ENCODE data around the gene FLOT1. TPM values are rescaled to one million over a fixed set of nuclear protein-coding genes. Genes with fewer than 3 reads are reported as not detected.
A peak's percentile ranks its signal among the peaks of the same experiment; 100 is the strongest.

FLOT1 gene
- total RNA-seq, 4 donors from 2014 or later = 115 to 214 (median 166) TPM

DNA sequence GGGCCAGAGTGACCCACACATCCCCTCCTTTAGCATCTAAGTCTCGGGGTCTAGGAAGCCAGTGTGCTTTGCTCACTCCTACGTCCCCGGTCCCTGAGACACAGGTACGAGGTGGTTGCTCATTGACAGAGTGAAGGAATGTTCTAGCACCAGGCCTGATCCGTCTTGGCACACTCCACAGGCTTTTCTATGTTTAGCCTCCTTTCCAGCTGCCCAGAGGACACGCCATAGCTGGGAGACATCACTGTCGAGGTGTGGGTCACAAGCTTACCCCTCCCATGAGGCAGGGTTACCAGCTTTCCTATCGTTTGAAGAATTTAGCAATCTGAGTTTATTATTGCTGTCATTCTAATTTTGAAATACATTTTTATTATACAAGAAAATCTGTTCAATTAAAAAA, 32.2 kb upstream of the FLOT1 start:
- Histone ChIP-seq H3K36me3 (no peaks in the 10 kb centered on the region), H3K4me3 (no peak overlapping the region), H3K27ac (replicated peaks in 1 of 4) (peak overlapping the region in 2 of 4 donors; percentile 7 to 24), H3K4me1 (peaks cover 15 to 22% (median 19%) of the 10 kb centered on the region in 4 donors), H3K9me3 (no peaks in the 10 kb centered on the region), H3K27me3 (no peaks in the 10 kb centered on the region)
- 70% methylated on average over 8 of the region's 8 CpGs for WGBS
- TF ChIP-seq EP300 (IDR thresholded peaks at IDR 0.05) (no peak), POLR2AphosphoS5 (IDR thresholded peaks at IDR 0.05) (peak in 1 of 2 donors; percentile 52), POLR2A (IDR thresholded peaks at IDR 0.05; ENCODE audit: low read depth) (no peak)
- TF ChIP-seq, protein P1, sequence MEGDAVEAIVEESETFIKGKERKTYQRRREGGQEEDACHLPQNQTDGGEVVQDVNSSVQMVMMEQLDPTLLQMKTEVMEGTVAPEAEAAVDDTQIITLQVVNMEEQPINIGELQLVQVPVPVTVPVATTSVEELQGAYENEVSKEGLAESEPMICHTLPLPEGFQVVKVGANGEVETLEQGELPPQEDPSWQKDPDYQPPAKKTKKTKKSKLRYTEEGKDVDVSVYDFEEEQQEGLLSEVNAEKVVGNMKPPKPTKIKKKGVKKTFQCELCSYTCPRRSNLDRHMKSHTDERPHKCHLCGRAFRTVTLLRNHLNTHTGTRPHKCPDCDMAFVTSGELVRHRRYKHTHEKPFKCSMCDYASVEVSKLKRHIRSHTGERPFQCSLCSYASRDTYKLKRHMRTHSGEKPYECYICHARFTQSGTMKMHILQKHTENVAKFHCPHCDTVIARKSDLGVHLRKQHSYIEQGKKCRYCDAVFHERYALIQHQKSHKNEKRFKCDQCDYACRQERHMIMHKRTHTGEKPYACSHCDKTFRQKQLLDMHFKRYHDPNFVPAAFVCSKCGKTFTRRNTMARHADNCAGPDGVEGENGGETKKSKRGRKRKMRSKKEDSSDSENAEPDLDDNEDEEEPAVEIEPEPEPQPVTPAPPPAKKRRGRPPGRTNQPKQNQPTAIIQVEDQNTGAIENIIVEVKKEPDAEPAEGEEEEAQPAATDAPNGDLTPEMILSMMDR (IDR thresholded peaks at IDR 0.05) = no peak
- intact Hi-C loops (cut with DNase I) = no loop called here
- DNase-seq (ENCODE audit: extremely low spot score) = no peak

- Histone ChIP-seq H3K9me3 (no peaks in the 10 kb centered on the region), H3K4me3 (no peak overlapping the region), H3K27ac (replicated peaks in 1 of 4) (peak overlapping the region; percentile 50 to 77 (median 68)), H3K36me3 (no peaks in the 10 kb centered on the region), H3K27me3 (no peaks in the 10 kb centered on the region), H3K4me1 (peaks cover 19 to 27% (median 25%) of the 10 kb centered on the region in 4 donors)
- intact Hi-C loops (cut with DNase I) = no loop called here
- TF ChIP-seq EP300 (IDR thresholded peaks at IDR 0.05) = no peak
- TF ChIP-seq POLR2AphosphoS5 (IDR thresholded peaks at IDR 0.05) = no peak
- no peak for TF ChIP-seq POLR2A (IDR thresholded peaks at IDR 0.05; ENCODE audit: low read depth)
- TF ChIP-seq, protein P1 (IDR thresholded peaks at IDR 0.05) = no peak
- 89% methylated on average over 3 of the region's 3 CpGs for WGBS
- DNase-seq (ENCODE audit: extremely low spot score) = no peak
Measured at GRCh38 chr6:30770592-30770991, 28.1 kb upstream of the FLOT1 start.

- Histone ChIP-seq H3K9me3 (no peaks in the 10 kb centered on the region), H3K27me3 (no peaks in the 10 kb centered on the region), H3K36me3 (no peaks in the 10 kb centered on the region), H3K4me1 (peaks cover 19 to 28% (median 25%) of the 10 kb centered on the region in 4 donors), H3K4me3 (no peak overlapping the region), H3K27ac (replicated peaks in 1 of 4) (peak overlapping the region; percentile 50 to 77 (median 68))
- TF ChIP-seq, protein P1 (IDR thresholded peaks at IDR 0.05) = no peak
- TF ChIP-seq EP300 (IDR thresholded peaks at IDR 0.05) = no peak
- no peak for TF ChIP-seq POLR2A (IDR thresholded peaks at IDR 0.05; ENCODE audit: low read depth)
- TF ChIP-seq POLR2AphosphoS5 (IDR thresholded peaks at IDR 0.05) = no peak
- DNase-seq (ENCODE audit: extremely low spot score) = no peak
- intact Hi-C loops (cut with DNase I) = no loop called here
- 56% methylated on average over 5 of the region's 5 CpGs for WGBS
Measured at GRCh38 chr6:30769853-30770524, 27.5 kb upstream of the FLOT1 start.

DNA sequence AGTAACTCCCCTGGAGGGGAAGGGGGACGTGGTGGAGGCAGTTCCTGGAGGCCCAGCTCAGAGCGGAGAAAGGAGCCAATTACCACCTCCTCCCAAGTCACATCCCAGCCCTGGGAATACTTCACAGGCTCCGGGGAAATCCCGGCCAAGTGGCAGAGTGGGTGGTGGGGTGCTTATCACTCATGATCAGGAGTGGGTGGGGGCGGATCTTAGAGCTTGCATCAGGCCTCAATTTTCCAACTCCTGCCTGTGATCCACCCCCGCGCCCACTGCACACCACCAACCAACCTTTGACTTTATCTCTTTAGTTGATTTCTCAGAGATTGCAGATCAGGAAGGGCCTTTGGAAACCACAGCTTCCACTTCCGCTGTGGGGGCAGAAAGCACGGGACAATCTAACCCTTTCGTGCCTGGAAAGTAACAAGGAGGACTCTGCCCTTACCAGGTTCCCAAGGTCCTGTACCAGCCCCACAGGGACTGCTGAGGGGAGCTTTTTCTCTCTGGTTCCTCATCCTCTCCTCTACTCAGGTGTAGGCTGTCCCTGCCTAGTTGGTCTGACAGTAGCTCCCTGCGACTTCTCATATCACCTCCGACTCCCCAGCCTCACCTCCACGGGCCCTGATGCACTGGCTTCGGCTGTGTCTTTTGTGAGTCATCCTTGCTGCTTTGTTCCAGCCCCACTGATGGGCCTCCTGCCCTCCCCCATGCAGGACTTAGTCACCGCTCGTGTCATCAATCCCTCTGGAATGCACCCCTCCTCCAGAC, 26.8 kb upstream of the FLOT1 start:
- H3K27me3 ChIP-seq = no peaks in the 10 kb centered on the region
- no peak for DNase-seq (ENCODE audit: extremely low spot score)
- peaks cover 21 to 33% (median 28%) of the 10 kb centered on the region in 4 donors for H3K4me1 ChIP-seq
- peak overlapping the region; percentile 50 to 77 (median 68) for H3K27ac ChIP-seq (replicated peaks in 1 of 4)
- 32% methylated on average over 12 of the region's 16 CpGs for WGBS
- intact Hi-C loops (cut with DNase I) = no loop called here
- H3K36me3 ChIP-seq = no peaks in the 10 kb centered on the region
- H3K9me3 ChIP-seq = no peaks in the 10 kb centered on the region
- no peak overlapping the region for H3K4me3 ChIP-seq
- TF ChIP-seq, protein P1 (IDR thresholded peaks at IDR 0.05) = no peak
- peak; percentile 68 to 70 for TF ChIP-seq POLR2AphosphoS5 (IDR thresholded peaks at IDR 0.05)

Measured in esophagus muscularis mucosa (tissue), 4 donors.